ENCODE measurements around the gene GADD45GIP1.
A peak's percentile ranks its signal among the peaks of the same experiment; 100 is the strongest.
"Not testable (repeated sequence)": the region's sequence is repeated elsewhere in the genome, so short reads cannot be mapped to it uniquely, and the experiment has no call there.

GADD45GIP1 gene

DNA sequence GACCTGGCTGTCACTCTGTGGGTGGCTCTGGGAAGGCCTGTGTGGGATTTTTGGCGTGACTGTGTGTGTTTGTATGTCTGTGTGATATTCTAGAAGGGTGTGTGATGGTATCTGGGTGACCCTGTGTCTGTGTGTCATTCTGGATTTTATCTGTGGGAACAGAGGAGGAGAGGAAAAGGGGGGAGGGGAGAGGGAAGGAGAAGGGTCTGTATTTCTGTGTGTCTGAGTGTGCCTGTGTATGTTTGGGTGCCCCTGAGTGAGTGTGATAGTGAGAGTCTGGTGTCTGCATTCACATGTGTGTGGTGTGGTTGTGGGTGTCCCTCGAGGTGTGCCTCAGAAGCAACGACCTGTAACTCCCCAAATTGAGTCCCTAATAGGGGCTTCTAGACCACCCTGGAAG lies 30.2 kb upstream of the GADD45GIP1 start:
- no peaks in the 10 kb centered on the region for H3K9me3 ChIP-seq (ENCODE audit: control insufficient read depth, insufficient read depth, low read depth, low read length)
- H3K27ac ChIP-seq (ENCODE audit: low read depth, low read length): no peak overlapping the region
- H3K36me3 ChIP-seq (ENCODE audit: control insufficient read depth, insufficient read depth, low read length): no peaks in the 10 kb centered on the region
- no peak overlapping the region for H3K4me3 ChIP-seq (ENCODE audit: low read depth, low read length)
- peaks cover 10% of the 10 kb centered on the region; the same call in 1 of the 2 replicates for H3K4me1 ChIP-seq (ENCODE audit: control insufficient read depth, insufficient read depth, low read length)
- H3K27me3 ChIP-seq (ENCODE audit: control insufficient read depth, insufficient read depth, low read length): peaks cover 89% of the 10 kb centered on the region
- no peak overlapping the region for H3K9ac ChIP-seq (ENCODE audit: low read length)

DNA sequence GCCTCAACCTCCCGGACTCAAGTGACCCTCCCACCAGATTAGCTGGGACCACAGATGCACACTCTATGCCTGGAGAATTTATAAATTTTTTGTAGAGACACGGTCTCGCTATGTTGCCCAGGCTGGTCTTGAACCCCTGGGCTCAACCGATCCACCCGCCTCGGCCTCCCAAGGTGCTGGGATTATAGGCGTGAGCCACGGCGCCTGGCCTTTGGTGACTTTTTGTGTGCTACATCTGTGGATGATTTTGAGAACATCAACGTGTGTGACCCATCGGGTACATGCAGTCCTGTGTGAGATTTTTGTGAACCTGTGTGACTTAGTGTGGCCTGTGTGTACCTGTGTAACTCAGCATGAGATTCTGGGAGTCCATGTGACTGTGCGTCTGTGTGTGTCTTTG lies 29.7 kb upstream of the GADD45GIP1 start:
- peaks cover 10% of the 10 kb centered on the region; the same call in 1 of the 2 replicates for H3K4me1 ChIP-seq (ENCODE audit: control insufficient read depth, insufficient read depth, low read length)
- no peak overlapping the region for H3K9ac ChIP-seq (ENCODE audit: low read length)
- no peak overlapping the region for H3K4me3 ChIP-seq (ENCODE audit: low read depth, low read length)
- no peak overlapping the region for H3K27ac ChIP-seq (ENCODE audit: low read depth, low read length)
- peaks cover 89% of the 10 kb centered on the region for H3K27me3 ChIP-seq (ENCODE audit: control insufficient read depth, insufficient read depth, low read length)
- H3K9me3 ChIP-seq (ENCODE audit: control insufficient read depth, insufficient read depth, low read depth, low read length): no peaks in the 10 kb centered on the region
- no peaks in the 10 kb centered on the region for H3K36me3 ChIP-seq (ENCODE audit: control insufficient read depth, insufficient read depth, low read length)

GRCh38 chr19:12985049-12985776 lies 28.2 kb upstream of the GADD45GIP1 start:
- H3K4me3 ChIP-seq (ENCODE audit: low read depth, low read length): no peak overlapping the region
- H3K27ac ChIP-seq (ENCODE audit: low read depth, low read length): no peak overlapping the region
- H3K9ac ChIP-seq (ENCODE audit: low read length): no peak overlapping the region
- H3K9me3 ChIP-seq (ENCODE audit: control insufficient read depth, insufficient read depth, low read depth, low read length): no peaks in the 10 kb centered on the region
- H3K27me3 ChIP-seq (ENCODE audit: control insufficient read depth, insufficient read depth, low read length): peaks cover 79% of the 10 kb centered on the region
- H3K36me3 ChIP-seq (ENCODE audit: control insufficient read depth, insufficient read depth, low read length): no peaks in the 10 kb centered on the region
- H3K4me1 ChIP-seq (ENCODE audit: control insufficient read depth, insufficient read depth, low read length): peaks cover 10% of the 10 kb centered on the region; the same call in 1 of the 2 replicates

- Histone ChIP-seq H3K4me1 (ENCODE audit: control insufficient read depth, insufficient read depth, low read length) (peaks cover 10% of the 10 kb centered on the region; the same call in 1 of the 2 replicates), H3K9me3 (ENCODE audit: control insufficient read depth, insufficient read depth, low read depth, low read length) (no peaks in the 10 kb centered on the region), H3K4me3 (ENCODE audit: low read depth, low read length) (no peak overlapping the region), H3K27me3 (ENCODE audit: control insufficient read depth, insufficient read depth, low read length) (peaks cover 76% of the 10 kb centered on the region), H3K27ac (ENCODE audit: low read depth, low read length) (no peak overlapping the region), H3K9ac (ENCODE audit: low read length) (no peak overlapping the region), H3K36me3 (ENCODE audit: control insufficient read depth, insufficient read depth, low read length) (no peaks in the 10 kb centered on the region)
These were observed 27.6 kb upstream of the GADD45GIP1 start for GRCh38 chr19:12984683-12985048.

DNA sequence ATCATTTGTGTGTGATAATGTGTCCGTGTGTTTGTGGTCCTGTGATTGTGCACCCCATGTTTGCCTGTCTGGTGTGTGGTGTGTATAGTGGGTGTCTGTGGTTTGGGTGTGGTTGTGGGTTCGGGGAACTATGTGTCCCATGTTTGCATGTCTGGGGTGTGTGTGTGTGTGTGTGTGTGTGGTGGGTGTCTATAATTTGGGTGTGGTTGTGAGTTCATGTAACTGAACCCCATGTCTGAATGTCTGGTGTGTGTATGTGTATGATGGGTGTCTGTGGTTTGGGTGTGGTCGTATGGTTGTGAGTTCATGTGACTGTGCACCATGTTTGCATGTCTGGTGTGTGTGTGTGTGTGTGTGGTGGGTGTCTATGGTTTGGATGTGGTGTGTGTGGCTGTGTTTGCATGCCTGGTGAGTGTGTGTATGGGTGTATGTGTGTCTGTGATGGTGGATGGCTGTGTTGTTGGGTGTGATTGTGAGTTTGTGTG lies 27.2 kb upstream of the GADD45GIP1 start:
- peaks cover 71% of the 10 kb centered on the region for H3K27me3 ChIP-seq (ENCODE audit: control insufficient read depth, insufficient read depth, low read length)
- H3K4me1 ChIP-seq (ENCODE audit: control insufficient read depth, insufficient read depth, low read length): peaks cover 10% of the 10 kb centered on the region; the same call in 1 of the 2 replicates
- H3K27ac ChIP-seq (ENCODE audit: low read depth, low read length): no peak overlapping the region
- no peak overlapping the region for H3K4me3 ChIP-seq (ENCODE audit: low read depth, low read length)
- H3K36me3 ChIP-seq (ENCODE audit: control insufficient read depth, insufficient read depth, low read length): no peaks in the 10 kb centered on the region
- no peak overlapping the region for H3K9ac ChIP-seq (ENCODE audit: low read length)
- H3K9me3 ChIP-seq (ENCODE audit: control insufficient read depth, insufficient read depth, low read depth, low read length): no peaks in the 10 kb centered on the region

DNA sequence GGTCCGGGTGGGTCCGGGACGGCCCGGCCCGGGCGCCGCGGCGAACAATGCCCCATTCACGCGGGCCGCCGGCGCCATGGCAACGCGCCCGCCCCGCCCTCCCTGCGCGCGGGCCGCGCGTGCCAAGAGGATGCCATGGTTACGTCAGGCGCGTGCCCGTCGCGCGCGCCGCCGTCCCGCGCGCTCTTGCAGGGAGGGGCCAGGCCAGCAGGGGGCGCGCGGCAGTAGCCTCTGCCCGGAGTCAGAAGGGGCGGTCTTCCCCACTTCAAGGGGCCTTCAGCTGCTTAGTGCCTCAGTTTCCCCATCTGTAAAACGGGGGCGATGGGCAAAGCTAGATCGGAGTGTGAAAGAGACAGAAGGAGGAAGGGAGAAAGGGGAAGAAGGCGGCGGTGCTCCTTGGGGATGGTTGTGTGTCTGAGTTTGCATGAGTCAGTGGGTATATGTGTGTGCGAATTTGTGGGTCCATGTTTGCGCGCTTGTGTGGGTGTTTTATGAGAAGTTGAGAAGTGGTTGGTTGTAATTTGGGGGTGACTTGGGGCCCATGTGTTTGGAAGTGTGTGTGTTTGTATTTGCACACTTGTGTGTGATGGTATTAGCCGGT lies 26.6 kb upstream of the GADD45GIP1 start:
- Histone ChIP-seq H3K9ac (ENCODE audit: low read length) (no peak overlapping the region), H3K4me3 (ENCODE audit: low read depth, low read length) (peak overlapping the region; percentile 55), H3K27me3 (ENCODE audit: control insufficient read depth, insufficient read depth, low read length) (peaks cover 68% of the 10 kb centered on the region), H3K27ac (ENCODE audit: low read depth, low read length) (no peak overlapping the region), H3K9me3 (ENCODE audit: control insufficient read depth, insufficient read depth, low read depth, low read length) (no peaks in the 10 kb centered on the region), H3K36me3 (ENCODE audit: control insufficient read depth, insufficient read depth, low read length) (no peaks in the 10 kb centered on the region), H3K4me1 (ENCODE audit: control insufficient read depth, insufficient read depth, low read length) (peaks cover 10% of the 10 kb centered on the region; the same call in 1 of the 2 replicates)

- Histone ChIP-seq H3K4me1 (ENCODE audit: control insufficient read depth, insufficient read depth, low read length) (peaks cover 10% of the 10 kb centered on the region; the same call in 1 of the 2 replicates), H3K9ac (ENCODE audit: low read length) (no peak overlapping the region), H3K4me3 (ENCODE audit: low read depth, low read length) (peak overlapping the region; percentile 55), H3K36me3 (ENCODE audit: control insufficient read depth, insufficient read depth, low read length) (no peaks in the 10 kb centered on the region), H3K27me3 (ENCODE audit: control insufficient read depth, insufficient read depth, low read length) (peaks cover 63% of the 10 kb centered on the region), H3K27ac (ENCODE audit: low read depth, low read length) (no peak overlapping the region), H3K9me3 (ENCODE audit: control insufficient read depth, insufficient read depth, low read depth, low read length) (no peaks in the 10 kb centered on the region)
These were observed 26.1 kb upstream of the GADD45GIP1 start for GRCh38 chr19:12983091-12983490.

DNA sequence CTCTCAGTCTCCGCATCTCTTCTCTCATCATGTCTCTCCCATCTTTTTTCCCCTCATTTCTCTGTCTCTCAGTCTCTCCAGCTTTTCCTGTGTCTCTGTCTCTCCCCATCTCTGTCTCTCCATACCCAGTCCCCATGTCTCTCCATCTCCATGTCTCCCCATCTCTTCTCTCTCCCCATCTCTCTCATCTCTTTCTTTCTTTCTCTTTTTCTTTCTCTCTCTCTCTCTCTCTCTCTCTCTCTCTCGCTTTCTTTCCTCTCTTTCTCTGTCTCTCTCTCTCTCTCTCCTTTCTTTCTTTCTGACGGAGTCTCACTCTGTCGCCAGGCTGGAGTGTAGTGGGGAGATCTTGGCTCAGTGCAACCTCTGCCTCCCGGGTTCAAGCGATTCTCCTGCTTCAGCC lies 25.6 kb upstream of the GADD45GIP1 start:
- Histone ChIP-seq H3K4me1 (ENCODE audit: control insufficient read depth, insufficient read depth, low read length) (peaks cover 10% of the 10 kb centered on the region; the same call in 1 of the 2 replicates), H3K9ac (ENCODE audit: low read length) (no peak overlapping the region), H3K27me3 (ENCODE audit: control insufficient read depth, insufficient read depth, low read length) (peaks cover 58% of the 10 kb centered on the region), H3K9me3 (ENCODE audit: control insufficient read depth, insufficient read depth, low read depth, low read length) (no peaks in the 10 kb centered on the region), H3K36me3 (ENCODE audit: control insufficient read depth, insufficient read depth, low read length) (no peaks in the 10 kb centered on the region), H3K27ac (ENCODE audit: low read depth, low read length) (no peak overlapping the region), H3K4me3 (ENCODE audit: low read depth, low read length) (no peak overlapping the region)

- Histone ChIP-seq H3K4me3 (ENCODE audit: low read depth, low read length) (no peak overlapping the region), H3K27ac (ENCODE audit: low read depth, low read length) (no peak overlapping the region)
These were observed 23.0 kb upstream of the GADD45GIP1 start for GRCh38 chr19:12979974-12980373.

DNA sequence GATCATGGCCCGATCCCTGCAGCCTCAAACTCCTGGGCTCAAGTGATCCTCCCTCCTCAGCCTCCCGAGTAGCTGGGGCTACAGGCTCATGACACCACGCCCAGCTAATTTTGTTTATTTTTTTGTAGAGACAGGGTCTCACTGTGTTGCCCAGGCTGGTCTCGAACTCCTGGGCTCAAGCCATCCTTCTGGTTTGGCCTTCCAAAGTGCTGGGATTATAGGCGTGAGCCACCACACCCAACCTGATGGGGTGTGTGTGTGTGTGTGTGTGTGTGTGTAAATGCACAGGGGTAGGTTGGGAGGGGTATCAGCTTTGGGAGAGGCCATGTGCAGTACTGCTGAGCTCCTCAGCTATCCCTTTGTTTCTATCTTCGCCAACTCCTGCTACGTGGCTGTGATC lies 19.1 kb upstream of the GADD45GIP1 start:
- not testable (repeated sequence) for H3K9ac ChIP-seq (ENCODE audit: low read length); H3K4me3 ChIP-seq (ENCODE audit: low read depth, low read length); H3K36me3 ChIP-seq (ENCODE audit: control insufficient read depth, insufficient read depth, low read length); H3K27me3 ChIP-seq (ENCODE audit: control insufficient read depth, insufficient read depth, low read length); H3K9me3 ChIP-seq (ENCODE audit: control insufficient read depth, insufficient read depth, low read depth, low read length); H3K4me1 ChIP-seq (ENCODE audit: control insufficient read depth, insufficient read depth, low read length); H3K27ac ChIP-seq (ENCODE audit: low read depth, low read length)

More at GRCh38 chr19:12979974-12980373, 23.0 kb upstream of the GADD45GIP1 start:
- Histone ChIP-seq H3K9me3 (ENCODE audit: control insufficient read depth, insufficient read depth, low read depth, low read length) (no peaks in the 10 kb centered on the region), H3K9ac (ENCODE audit: low read length) (no peak overlapping the region), H3K27me3 (ENCODE audit: control insufficient read depth, insufficient read depth, low read length) (peaks cover 35% of the 10 kb centered on the region), H3K36me3 (ENCODE audit: control insufficient read depth, insufficient read depth, low read length) (no peaks in the 10 kb centered on the region), H3K4me1 (ENCODE audit: control insufficient read depth, insufficient read depth, low read length) (peaks cover 1% of the 10 kb centered on the region; the same call in 1 of the 2 replicates)

GRCh38 chr19:12975221-12975741 lies 18.3 kb upstream of the GADD45GIP1 start:
- Histone ChIP-seq H3K9me3 (ENCODE audit: control insufficient read depth, insufficient read depth, low read depth, low read length) (no peaks in the 10 kb centered on the region), H3K36me3 (ENCODE audit: control insufficient read depth, insufficient read depth, low read length) (no peaks in the 10 kb centered on the region), H3K27ac (ENCODE audit: low read depth, low read length) (no peak overlapping the region), H3K9ac (ENCODE audit: low read length) (no peak overlapping the region), H3K4me3 (ENCODE audit: low read depth, low read length) (no peak overlapping the region), H3K27me3 (ENCODE audit: control insufficient read depth, insufficient read depth, low read length) (peaks cover 3% of the 10 kb centered on the region; the same call in 1 of the 2 replicates), H3K4me1 (ENCODE audit: control insufficient read depth, insufficient read depth, low read length) (no peaks in the 10 kb centered on the region)
